ENCODE measurements around the gene ABCC1. TPM values are rescaled to one million over a fixed set of nuclear protein-coding genes. Genes with fewer than 3 reads are reported as not detected.

Gene ABCC1
- total RNA-seq, 4 donors from 2014 or later: 12.1 to 39.2 (median 18.6) TPM

DNA sequence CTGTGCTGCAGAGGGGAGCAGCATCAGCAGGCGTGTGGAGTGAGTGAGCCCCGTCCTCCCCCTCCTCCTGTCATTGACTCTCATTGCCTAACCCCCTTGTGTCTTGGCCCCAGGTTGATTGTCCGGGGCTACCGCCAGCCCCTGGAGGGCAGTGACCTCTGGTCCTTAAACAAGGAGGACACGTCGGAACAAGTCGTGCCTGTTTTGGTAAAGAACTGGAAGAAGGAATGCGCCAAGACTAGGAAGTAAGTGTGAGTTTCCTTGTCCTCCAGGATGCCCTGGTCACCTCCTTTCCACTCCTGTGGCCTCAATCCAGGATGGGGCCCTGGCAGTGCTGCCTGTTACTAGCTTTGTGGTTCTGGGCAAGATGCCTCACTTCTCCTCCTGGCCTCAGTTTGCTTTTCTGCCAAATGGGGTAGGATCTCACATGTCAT is 87.0 kb downstream of the ABCC1 start:
- Histone ChIP-seq H3K4me1 (no peaks in the 10 kb centered on the region), H3K27me3 (no peaks in the 10 kb centered on the region), H3K9me3 (no peaks in the 10 kb centered on the region), H3K27ac (no peak overlapping the region), H3K4me3 (no peak overlapping the region), H3K36me3 (no peaks in the 10 kb centered on the region)
- intact Hi-C loops (cut with DNase I; ENCODE audit: low total_unique reads): no loop called here
- DNase-seq: no peak
- TF ChIP-seq POLR2A (IDR thresholded peaks at IDR 0.05): no peak
- TF ChIP-seq, protein P1, sequence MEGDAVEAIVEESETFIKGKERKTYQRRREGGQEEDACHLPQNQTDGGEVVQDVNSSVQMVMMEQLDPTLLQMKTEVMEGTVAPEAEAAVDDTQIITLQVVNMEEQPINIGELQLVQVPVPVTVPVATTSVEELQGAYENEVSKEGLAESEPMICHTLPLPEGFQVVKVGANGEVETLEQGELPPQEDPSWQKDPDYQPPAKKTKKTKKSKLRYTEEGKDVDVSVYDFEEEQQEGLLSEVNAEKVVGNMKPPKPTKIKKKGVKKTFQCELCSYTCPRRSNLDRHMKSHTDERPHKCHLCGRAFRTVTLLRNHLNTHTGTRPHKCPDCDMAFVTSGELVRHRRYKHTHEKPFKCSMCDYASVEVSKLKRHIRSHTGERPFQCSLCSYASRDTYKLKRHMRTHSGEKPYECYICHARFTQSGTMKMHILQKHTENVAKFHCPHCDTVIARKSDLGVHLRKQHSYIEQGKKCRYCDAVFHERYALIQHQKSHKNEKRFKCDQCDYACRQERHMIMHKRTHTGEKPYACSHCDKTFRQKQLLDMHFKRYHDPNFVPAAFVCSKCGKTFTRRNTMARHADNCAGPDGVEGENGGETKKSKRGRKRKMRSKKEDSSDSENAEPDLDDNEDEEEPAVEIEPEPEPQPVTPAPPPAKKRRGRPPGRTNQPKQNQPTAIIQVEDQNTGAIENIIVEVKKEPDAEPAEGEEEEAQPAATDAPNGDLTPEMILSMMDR (IDR thresholded peaks at IDR 0.05): no peak

DNA sequence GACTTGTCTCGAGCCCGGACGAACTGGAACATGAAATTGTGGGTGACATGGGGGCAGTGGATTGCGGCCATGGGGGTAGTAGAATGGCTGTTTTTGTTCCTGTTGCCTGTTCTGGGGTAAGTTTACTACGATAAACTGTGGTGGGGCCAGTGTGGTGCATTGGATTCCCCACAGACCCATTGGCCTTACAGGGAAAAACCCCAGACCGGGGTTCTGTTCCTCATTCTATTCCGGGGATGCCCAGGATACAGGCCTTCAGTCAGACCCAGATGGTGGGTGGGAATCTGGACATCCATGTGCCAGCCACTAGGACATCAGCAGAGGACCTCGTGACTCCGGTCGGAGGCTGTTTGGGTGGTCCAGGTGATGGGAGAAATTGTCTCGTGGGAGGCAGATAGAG is 88.1 kb downstream of the ABCC1 start:
- intact Hi-C loops (cut with DNase I; ENCODE audit: low total_unique reads): no loop called here
- H3K36me3 ChIP-seq: no peaks in the 10 kb centered on the region
- H3K27ac ChIP-seq: no peak overlapping the region
- H3K4me1 ChIP-seq: no peaks in the 10 kb centered on the region
- no peak overlapping the region for H3K4me3 ChIP-seq
- H3K27me3 ChIP-seq: no peaks in the 10 kb centered on the region
- H3K9me3 ChIP-seq: no peaks in the 10 kb centered on the region
- DNase-seq: no peak
- TF ChIP-seq POLR2A (IDR thresholded peaks at IDR 0.05): no peak
- TF ChIP-seq, protein P1 (IDR thresholded peaks at IDR 0.05): no peak

DNA sequence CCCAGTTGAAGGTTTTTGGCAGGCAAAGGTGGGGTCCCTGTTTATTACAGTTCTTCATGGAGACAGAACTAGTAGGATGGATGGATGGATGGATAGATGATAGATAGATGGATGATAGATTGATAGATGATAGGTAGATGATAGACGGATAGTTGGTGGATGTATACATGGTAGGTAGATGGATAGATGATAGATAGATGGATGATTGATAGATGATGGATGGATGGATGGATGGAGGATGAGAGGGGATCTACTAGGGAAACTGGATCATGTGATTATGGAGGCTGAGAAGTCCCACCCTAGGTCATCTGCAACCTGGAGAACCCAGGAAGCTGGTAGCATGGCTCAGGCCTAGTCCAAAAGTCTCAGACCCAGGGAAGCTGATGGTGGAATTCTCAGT is 88.6 kb downstream of the ABCC1 start:
- intact Hi-C loops (cut with DNase I; ENCODE audit: low total_unique reads): no loop called here
- Histone ChIP-seq H3K27ac (no peak overlapping the region), H3K36me3 (no peaks in the 10 kb centered on the region), H3K4me1 (no peaks in the 10 kb centered on the region), H3K4me3 (no peak overlapping the region), H3K27me3 (no peaks in the 10 kb centered on the region), H3K9me3 (no peaks in the 10 kb centered on the region)
- no peak for DNase-seq
- TF ChIP-seq POLR2A (IDR thresholded peaks at IDR 0.05): no peak
- TF ChIP-seq, protein P1 (IDR thresholded peaks at IDR 0.05): no peak

DNA sequence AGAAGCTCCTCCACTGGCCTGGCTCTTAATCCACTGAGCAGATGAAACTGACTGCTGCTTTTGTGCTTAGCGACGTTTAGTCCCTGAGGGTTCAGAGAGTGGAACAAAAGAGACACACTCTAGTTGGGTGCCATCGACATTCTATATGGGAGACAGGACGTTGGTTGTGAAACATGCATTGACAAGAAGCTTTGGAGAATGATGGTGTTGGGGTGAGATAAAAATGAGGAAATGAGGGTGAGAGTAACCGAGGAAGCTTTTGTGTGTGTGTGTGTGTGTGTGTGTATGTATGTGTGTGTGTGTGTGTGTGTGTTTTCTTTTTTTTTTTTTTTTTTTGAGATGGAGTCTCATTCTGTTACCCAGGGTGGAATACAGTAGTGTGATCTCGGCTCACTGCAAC is 89.5 kb downstream of the ABCC1 start:
- Histone ChIP-seq H3K27ac (no peak overlapping the region), H3K4me1 (no peaks in the 10 kb centered on the region), H3K9me3 (no peaks in the 10 kb centered on the region), H3K36me3 (no peaks in the 10 kb centered on the region), H3K27me3 (no peaks in the 10 kb centered on the region), H3K4me3 (no peak overlapping the region)
- no peak for DNase-seq
- intact Hi-C loops (cut with DNase I; ENCODE audit: low total_unique reads): no loop called here
- TF ChIP-seq POLR2A (IDR thresholded peaks at IDR 0.05): no peak
- TF ChIP-seq, protein P1 (IDR thresholded peaks at IDR 0.05): no peak

DNA sequence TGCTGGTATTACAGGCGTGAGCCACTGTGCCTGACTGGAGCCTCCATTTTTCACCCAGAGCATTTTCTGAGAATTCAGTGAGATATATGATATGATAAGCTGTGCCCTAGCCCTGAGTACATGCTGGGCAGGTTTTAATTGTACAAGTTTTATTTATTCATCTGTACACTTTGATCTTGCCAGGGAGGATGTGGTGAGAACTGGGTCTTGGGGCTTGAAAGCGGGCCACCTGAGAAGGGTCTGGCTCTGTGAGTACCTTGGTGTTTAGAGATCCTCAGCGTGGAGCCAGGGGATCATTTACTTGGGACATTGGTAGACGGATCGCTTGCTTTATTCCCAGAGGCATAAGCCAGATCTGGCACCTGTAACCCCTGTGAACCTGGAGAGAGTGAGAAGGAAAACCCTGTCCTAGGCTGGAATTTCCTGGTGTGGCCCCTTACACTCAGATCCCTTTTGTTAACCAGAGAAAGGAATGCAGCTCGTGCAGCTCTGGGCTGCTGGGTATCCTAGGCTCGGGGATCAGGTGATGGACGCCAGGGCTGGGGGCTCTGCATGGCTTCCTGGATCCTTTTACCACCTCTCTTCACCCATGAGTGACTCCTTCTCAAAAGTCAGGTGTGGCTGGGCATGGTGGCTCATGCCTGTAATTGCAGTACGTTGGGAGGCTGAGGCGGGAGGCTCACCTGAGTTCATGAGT is 91.9 kb downstream of the ABCC1 start:
- no peak for DNase-seq
- intact Hi-C loops (cut with DNase I; ENCODE audit: low total_unique reads): no loop called here

More for the DNA sequence above, 91.9 kb downstream of the ABCC1 start:
- H3K4me3 ChIP-seq: no peak overlapping the region
- H3K27ac ChIP-seq: no peak overlapping the region
- H3K9me3 ChIP-seq: no peaks in the 10 kb centered on the region
- no peaks in the 10 kb centered on the region for H3K27me3 ChIP-seq
- no peaks in the 10 kb centered on the region for H3K36me3 ChIP-seq
- no peaks in the 10 kb centered on the region for H3K4me1 ChIP-seq
- TF ChIP-seq, protein P1 (IDR thresholded peaks at IDR 0.05): no peak
- no peak for TF ChIP-seq POLR2A (IDR thresholded peaks at IDR 0.05)
